Pancreas (tissue), 10 donors: ENCODE measurements around the gene ADRB2. TPM values are rescaled to one million over a fixed set of nuclear protein-coding genes. Genes with fewer than 3 reads are reported as not detected.

Experiments
- ATAC-seq, 4 donors: fragments of 200-7000 bp; cut with Tn5 transposase; one replicate each; pipeline versions ENCODE4 v1.8.0 to v1.9.1; 2020; ENCODE audit warnings: mild to moderate bottlenecking in 4 of 4, moderate library complexity in 4 of 4
- DNase-seq, 6 donors: peaks; one replicate each; pipeline ENCODE4 v3.0.0-alpha.2; 2020
- FAIRE-seq: peaks from 2 replicates; lab custom pipeline; 2012; peaks lifted over from hg19 to GRCh38; lab: Jason Lieb, UNC
- H3K27ac ChIP-seq, 4 donors: fragments of 200-600 bp; sonication (generic); 1 replicate in 3 of 4; 2 replicates in 1 of 4; pipeline versions ENCODE4 v1.5.0 to v1.8.0; 2020
- H3K27me3 ChIP-seq, 4 donors: fragments of 200-600 bp; one replicate each; pipeline ENCODE4 v1.8.0; 2021
- H3K36me3 ChIP-seq, 3 donors: fragments of 200-600 bp; sonication (generic) in 1 of 3; one replicate each; pipeline versions ENCODE4 v1.5.0 to v1.8.0; 2020 to 2021
- H3K4me1 ChIP-seq, 3 donors: fragments of 200-600 bp; one replicate each; pipeline ENCODE4 v1.8.0; 2021
- H3K4me3 ChIP-seq, 4 donors: fragments of 200-600 bp; sonication (generic) in 2 of 4; one replicate each; pipeline versions ENCODE4 v1.5.0 to v1.8.0; 2020 to 2021
- H3K9me3 ChIP-seq, 4 donors: fragments of 200-600 bp; one replicate each; pipeline ENCODE4 v1.8.0; 2021
- CTCF ChIP-seq, 4 donors: fragments of 200-600 bp; sonication (generic) in 3 of 4; IDR thresholded peaks; one replicate each; pipeline versions ENCODE4 v1.5.0 to v1.8.0; 2021; ENCODE audit warnings: antibody characterized with exemption in 4 of 4
- WGBS, 2 donors: extraction: QIAGEN DNeasy Blood & Tissue Kit; methylation state at CpG; one replicate each; pipeline ENCODE4 v1.1.7; 2013; 5-methylcytosine and 5-hydroxymethylcytosine counted together
- intact Hi-C, 3 donors: fragments of 100-400 bp; cut with DNase I; formaldehyde crosslinking; loops; one replicate each; pipeline versions ENCODE4 v1.11.1 to v1.14.2; 2022
- polyA plus RNA-seq, 2 donors: library from polyadenylated mRNA; stranded (reverse); fragments of 200-250 nt; gene quantifications; one replicate each; pipeline ENCODE4 v1.2.3, GENCODE V29; 2013
- total RNA-seq, 6 donors: library from RNA; stranded (reverse); fragmentation: NEBNext Ultra II Directional in 4 of 6; extraction: Animal tissue kit (Norgen Biotek cat#: 25700) in 4 of 6; gene quantifications; one replicate each; pipeline versions ENCODE4 v1.2.1 to v1.2.4, GENCODE V29; 2021 to 2023
- donor health status: healthy with polysubstance abuse.
- donor health status: DM: no; HTN: no; CAD: no; lungs with moderate emphysema.
- donor health status: DM: no; HTN: no; CAD: no.
- donor health status: control.
- donor health status: control.
- donor health status: Bipolar disorder and iron deficiency.
- donor health status: DM: yes; HTN: yes; CAD: no.
- donor health status: DM: no; HTN: no; CAD: no.
- donor health status: DM: no; HTN: no; CAD: no.
- donor health status: DM: yes; HTN: yes; CAD: no.

ADRB2 gene
- total and polyA plus RNA-seq, 8 donors = 0.09 to 1.1 (median 0.48) TPM

- ATAC-seq = no peak
- Histone ChIP-seq H3K4me3 (no peak overlapping the region), H3K9me3 (no peaks in the 10 kb centered on the region), H3K4me1 (no peaks in the 10 kb centered on the region), H3K27me3 (no peaks in the 10 kb centered on the region), H3K27ac (no peak overlapping the region), H3K36me3 (no peaks in the 10 kb centered on the region)
- TF ChIP-seq CTCF (IDR thresholded peaks at IDR 0.05) = no peak
- WGBS, 2 donors = 74 to 82% methylated on average over 11 of the region's 11 CpGs
- intact Hi-C loops = no loop called here
- no peak for DNase-seq
- no peak for FAIRE-seq
Measured at GRCh38 chr5:148836272-148837250, 10.2 kb downstream of the ADRB2 start.

GRCh38 chr5:148837383-148837782 is 11.0 kb downstream of the ADRB2 start:
- DNase-seq = no peak
- no peak for ATAC-seq
- intact Hi-C loops = no loop called here
- H3K27ac ChIP-seq = no peak overlapping the region
- H3K27me3 ChIP-seq = no peaks in the 10 kb centered on the region
- WGBS, 2 donors = 95 to 98% methylated on average over 3 of the region's 3 CpGs
- H3K4me3 ChIP-seq = no peak overlapping the region
- H3K36me3 ChIP-seq = no peaks in the 10 kb centered on the region
- H3K9me3 ChIP-seq = no peaks in the 10 kb centered on the region
- no peaks in the 10 kb centered on the region for H3K4me1 ChIP-seq
- TF ChIP-seq CTCF (IDR thresholded peaks at IDR 0.05) = no peak
- FAIRE-seq = no peak

GRCh38 chr5:148838357-148838756 is 11.9 kb downstream of the ADRB2 start:
- no peak overlapping the region for H3K4me3 ChIP-seq
- FAIRE-seq (no peak), ATAC-seq (no peak), DNase-seq (no peak)
- H3K9me3 ChIP-seq = no peaks in the 10 kb centered on the region
- TF ChIP-seq CTCF (IDR thresholded peaks at IDR 0.05) = no peak
- no peaks in the 10 kb centered on the region for H3K4me1 ChIP-seq
- no peak overlapping the region for H3K27ac ChIP-seq
- intact Hi-C loops = no loop called here
- H3K36me3 ChIP-seq = no peaks in the 10 kb centered on the region
- WGBS, 2 donors = 81% methylated on average over 1 of the region's 1 CpG
- H3K27me3 ChIP-seq = no peaks in the 10 kb centered on the region

GRCh38 chr5:148839960-148840359 is 13.5 kb downstream of the ADRB2 start:
- 81 to 89% methylated on average over 4 of the region's 4 CpGs for WGBS, 2 donors
- Histone ChIP-seq H3K36me3 (no peaks in the 10 kb centered on the region), H3K27me3 (no peaks in the 10 kb centered on the region), H3K9me3 (no peaks in the 10 kb centered on the region), H3K4me1 (no peaks in the 10 kb centered on the region), H3K27ac (no peak overlapping the region), H3K4me3 (no peak overlapping the region)
- no peak for TF ChIP-seq CTCF (IDR thresholded peaks at IDR 0.05)
- intact Hi-C loops = no loop called here
- ATAC-seq (no peak), FAIRE-seq (no peak), DNase-seq (no peak)

- FAIRE-seq (no peak), DNase-seq (no peak), ATAC-seq (no peak)
- Histone ChIP-seq H3K27me3 (no peaks in the 10 kb centered on the region), H3K36me3 (no peaks in the 10 kb centered on the region), H3K4me1 (no peaks in the 10 kb centered on the region), H3K9me3 (no peaks in the 10 kb centered on the region), H3K27ac (no peak overlapping the region), H3K4me3 (no peak overlapping the region)
- intact Hi-C loops = no loop called here
- no peak for TF ChIP-seq CTCF (IDR thresholded peaks at IDR 0.05)
- WGBS, 2 donors = 89 to 93% methylated on average over 1 of the region's 1 CpG
Measured at GRCh38 chr5:148840531-148840930, 14.1 kb downstream of the ADRB2 start.
